Testis (tissue), 2 donors: ENCODE data around the gene ATP1A1.

Experiments used
- POLR2A ChIP-seq: fragments of 450-650 bp; IDR thresholded peaks from one replicate; pipeline ENCODE4 v1.6.1; 2017; ENCODE audit warnings: antibody characterized with exemption, mild to moderate bottlenecking, moderate library complexity
- TF ChIP-seq, protein P1 (sequence below), 3 experiments: fragments of 450-650 bp in 2 of 3; fragments of 200-600 bp in 1 of 3; sonication (generic) in 1 of 3; IDR thresholded peaks; one replicate each; pipeline ENCODE4 v1.5.1; 2016 to 2019; ENCODE audit warnings: antibody characterized with exemption in 3 of 3, mild to moderate bottlenecking in 2 of 3, moderate library complexity in 1 of 3

DNA sequence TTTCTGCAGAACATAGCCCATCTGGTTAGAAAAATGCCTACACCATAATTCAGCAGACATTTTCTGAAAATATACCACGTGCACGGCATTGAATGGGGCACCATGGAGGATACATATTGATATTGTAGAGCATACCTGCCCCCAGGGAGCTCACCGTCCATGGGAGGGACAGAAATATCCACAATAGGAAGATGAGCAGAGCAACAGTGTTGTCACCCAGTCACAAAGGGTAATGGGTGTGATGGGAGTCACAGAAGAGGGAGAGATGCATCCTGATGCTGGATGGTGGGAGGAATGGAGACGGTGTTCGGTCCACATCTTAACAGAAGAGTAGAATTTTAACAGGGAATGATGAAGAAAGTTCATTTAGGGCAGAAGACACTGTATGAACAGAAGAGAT, 51.4 kb downstream of the ATP1A1 start:
- TF ChIP-seq, protein P1, sequence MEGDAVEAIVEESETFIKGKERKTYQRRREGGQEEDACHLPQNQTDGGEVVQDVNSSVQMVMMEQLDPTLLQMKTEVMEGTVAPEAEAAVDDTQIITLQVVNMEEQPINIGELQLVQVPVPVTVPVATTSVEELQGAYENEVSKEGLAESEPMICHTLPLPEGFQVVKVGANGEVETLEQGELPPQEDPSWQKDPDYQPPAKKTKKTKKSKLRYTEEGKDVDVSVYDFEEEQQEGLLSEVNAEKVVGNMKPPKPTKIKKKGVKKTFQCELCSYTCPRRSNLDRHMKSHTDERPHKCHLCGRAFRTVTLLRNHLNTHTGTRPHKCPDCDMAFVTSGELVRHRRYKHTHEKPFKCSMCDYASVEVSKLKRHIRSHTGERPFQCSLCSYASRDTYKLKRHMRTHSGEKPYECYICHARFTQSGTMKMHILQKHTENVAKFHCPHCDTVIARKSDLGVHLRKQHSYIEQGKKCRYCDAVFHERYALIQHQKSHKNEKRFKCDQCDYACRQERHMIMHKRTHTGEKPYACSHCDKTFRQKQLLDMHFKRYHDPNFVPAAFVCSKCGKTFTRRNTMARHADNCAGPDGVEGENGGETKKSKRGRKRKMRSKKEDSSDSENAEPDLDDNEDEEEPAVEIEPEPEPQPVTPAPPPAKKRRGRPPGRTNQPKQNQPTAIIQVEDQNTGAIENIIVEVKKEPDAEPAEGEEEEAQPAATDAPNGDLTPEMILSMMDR (IDR thresholded peaks at IDR 0.05) = no peak
- TF ChIP-seq POLR2A = no peak
